NCI-H187 treated with DMSO at 0.1 percent for 48 hours (cell line): ENCODE measurements around the gene TRMT44.
A peak's percentile ranks its signal among the peaks of the same experiment; 100 is the strongest.

Experiments
- DNase-seq: peaks from one replicate; lab custom pipeline; 2025; lab: John Stamatoyannopoulos, UW

TRMT44 gene, protein sequence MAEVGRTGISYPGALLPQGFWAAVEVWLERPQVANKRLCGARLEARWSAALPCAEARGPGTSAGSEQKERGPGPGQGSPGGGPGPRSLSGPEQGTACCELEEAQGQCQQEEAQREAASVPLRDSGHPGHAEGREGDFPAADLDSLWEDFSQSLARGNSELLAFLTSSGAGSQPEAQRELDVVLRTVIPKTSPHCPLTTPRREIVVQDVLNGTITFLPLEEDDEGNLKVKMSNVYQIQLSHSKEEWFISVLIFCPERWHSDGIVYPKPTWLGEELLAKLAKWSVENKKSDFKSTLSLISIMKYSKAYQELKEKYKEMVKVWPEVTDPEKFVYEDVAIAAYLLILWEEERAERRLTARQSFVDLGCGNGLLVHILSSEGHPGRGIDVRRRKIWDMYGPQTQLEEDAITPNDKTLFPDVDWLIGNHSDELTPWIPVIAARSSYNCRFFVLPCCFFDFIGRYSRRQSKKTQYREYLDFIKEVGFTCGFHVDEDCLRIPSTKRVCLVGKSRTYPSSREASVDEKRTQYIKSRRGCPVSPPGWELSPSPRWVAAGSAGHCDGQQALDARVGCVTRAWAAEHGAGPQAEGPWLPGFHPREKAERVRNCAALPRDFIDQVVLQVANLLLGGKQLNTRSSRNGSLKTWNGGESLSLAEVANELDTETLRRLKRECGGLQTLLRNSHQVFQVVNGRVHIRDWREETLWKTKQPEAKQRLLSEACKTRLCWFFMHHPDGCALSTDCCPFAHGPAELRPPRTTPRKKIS

DNA sequence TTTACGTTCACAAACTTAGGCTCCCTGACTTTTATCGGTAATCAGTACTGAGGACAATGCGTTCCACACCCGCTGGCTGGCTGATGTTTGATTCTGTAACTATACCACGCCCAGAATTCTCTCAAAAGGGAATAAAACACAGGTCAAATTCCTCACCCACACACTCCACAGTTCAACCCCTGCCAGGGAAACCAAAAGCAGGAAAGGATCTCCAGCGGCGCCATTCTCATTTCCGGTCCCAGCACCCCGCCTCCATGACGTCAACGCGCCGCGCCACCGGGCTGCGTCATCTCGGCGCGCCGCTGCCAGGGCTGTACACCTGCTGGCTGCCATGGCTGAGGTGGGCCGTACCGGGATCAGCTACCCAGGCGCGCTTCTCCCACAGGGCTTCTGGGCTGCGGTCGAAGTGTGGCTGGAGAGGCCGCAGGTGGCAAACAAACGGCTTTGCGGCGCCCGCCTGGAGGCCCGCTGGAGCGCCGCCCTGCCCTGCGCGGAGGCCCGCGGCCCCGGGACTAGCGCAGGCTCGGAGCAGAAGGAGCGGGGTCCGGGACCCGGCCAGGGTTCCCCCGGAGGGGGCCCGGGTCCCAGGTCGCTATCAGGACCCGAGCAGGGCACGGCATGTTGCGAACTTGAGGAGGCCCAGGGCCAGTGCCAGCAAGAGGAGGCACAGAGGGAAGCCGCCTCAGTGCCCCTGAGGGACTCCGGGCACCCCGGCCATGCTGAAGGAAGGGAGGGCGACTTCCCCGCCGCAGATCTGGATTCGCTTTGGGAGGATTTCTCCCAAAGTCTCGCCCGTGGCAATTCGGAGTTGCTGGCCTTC is at the start of gene TRMT44, which contains the start of gene ACOX3:
TSS of gene TRMT44 (plus strand) at position 286 of the 820 bp plus-strand sequence. CDS start at position 332, 46 bp downstream.
TSS of gene ACOX3 (minus strand) at position 232 of the 820 bp plus-strand sequence. CDS start 24,202 bp downstream, outside the sequence.
- peak; percentile 47 for DNase-seq

DNA sequence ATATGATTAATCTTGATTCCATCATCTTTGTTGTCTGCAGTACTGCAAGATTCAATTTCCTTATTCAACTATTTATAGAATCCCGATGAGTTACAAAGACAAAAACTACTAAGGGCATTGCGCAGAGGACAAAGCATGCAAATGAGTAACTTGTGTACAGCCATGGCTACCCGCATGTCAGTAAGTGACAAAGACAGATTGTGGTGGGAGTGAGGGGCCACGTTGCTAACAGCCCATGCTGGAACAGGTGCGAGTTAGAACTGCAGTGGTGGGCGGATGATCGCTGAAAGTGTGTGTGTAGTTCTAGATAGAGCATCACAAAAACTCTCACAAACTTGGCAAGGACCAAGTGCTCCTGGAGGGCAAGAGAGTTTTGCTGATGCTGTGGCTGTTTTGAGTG is 49.5 kb upstream of the TRMT44 start:
- no peak for DNase-seq

DNA sequence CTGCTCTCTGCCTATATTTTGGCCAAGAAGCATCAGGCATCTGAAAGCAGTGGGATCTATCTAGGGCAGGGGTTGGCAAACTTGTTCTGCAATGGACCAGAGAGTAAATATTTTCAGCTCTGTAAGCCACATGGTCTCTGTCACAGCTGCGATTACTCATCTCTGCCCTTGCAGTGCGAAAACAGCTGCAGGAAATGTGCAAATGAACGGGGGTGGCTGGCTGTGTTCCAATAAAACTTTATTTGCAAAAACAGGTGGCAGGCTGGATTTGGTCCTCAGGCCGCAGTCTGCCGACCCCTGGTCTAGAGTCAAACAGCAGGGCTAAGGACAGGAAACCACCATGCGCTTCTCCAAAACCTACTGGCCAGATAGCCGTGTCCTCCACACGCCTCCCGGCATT is 48.6 kb upstream of the TRMT44 start:
- DNase-seq: no peak

DNA sequence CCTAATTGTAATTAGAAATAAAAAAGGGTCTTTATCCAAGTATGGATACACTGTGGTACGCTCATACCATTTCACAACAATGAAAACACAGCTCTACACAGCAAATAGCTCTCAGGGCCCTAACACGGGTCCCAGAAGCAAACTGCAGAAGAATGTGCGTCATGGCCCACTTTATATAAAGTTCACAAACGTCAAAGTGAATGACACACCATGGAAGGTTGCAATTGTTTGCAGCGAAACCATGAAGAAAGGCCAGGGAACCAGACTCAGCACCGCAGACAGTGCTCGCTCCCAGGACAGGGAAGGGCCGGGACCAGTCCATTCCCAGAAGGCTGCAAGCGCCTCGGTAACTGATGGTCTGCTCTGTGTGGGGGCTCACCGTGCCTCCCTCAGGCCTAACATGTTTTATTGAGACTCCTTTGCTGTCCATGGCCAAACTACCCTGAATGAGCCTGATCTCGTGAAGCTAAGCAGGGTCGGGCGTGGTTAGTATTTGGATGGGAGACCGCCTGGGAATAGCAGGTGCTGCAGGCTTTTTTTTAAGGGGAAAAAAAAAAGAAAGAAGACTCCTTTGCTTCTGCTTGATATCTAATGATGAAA is 47.9 kb upstream of the TRMT44 start:
- no peak for DNase-seq

DNA sequence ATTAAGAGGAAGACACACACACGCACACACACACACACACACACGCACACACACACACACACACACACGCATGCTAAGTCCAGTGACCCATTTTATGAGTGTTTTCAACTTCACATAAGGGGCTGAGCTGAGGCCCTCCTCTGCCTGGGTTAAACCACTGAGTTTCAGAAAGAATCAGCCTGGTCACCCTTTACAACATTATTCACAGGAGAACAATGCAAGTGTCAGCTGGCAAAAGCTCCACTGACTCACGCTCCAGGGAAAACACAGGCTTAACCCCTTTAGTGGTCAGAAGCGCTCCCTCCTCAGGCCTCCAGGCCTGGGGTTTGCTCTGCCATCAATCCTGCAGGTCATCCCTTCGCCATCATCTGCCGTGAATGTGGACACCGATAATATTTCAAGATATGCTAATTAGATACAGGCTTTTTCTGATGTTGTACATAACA is 47.0 kb upstream of the TRMT44 start:
- no peak for DNase-seq

DNA sequence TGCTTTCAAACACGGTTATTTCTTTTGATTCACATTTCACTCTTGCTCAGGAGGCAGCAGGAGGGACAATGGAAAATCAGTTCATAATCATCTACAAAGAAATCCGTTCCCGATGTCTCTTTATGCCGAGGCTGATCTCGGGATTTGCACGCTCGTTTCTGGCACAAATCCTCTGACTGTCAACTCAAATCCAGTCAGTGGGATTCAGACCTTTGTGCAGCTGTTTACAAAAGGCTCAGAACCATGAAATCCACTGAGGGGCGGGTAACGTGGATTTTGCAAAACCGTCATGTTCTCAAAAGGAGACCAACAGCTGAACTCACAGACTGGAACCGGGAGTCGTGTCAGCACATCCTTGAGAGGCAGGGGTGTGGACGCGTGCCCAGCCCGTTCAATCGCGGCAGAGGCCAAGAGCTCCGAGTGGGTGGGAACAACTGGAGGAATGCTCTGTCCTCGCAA is 46.5 kb upstream of the TRMT44 start:
- no peak for DNase-seq

DNA sequence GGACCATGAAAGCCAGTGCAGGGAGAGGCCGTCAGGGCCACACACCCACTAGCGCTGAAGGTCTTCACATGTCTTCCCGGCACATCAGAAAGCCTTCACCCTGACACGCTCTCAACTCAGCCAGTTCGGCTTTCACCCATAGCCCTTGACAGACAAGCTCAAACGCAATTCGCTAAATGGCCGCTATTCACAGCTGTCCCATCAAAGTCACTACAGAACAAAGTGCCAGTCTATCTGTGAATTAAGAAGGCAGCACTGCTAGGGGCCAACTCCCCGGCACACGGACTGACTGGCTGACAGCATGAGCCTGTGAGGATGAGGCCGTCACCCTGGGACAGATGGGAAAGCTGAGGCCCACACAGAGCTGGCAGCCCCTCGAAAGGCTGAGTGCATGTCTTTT is 45.8 kb upstream of the TRMT44 start:
- no peak for DNase-seq

DNA sequence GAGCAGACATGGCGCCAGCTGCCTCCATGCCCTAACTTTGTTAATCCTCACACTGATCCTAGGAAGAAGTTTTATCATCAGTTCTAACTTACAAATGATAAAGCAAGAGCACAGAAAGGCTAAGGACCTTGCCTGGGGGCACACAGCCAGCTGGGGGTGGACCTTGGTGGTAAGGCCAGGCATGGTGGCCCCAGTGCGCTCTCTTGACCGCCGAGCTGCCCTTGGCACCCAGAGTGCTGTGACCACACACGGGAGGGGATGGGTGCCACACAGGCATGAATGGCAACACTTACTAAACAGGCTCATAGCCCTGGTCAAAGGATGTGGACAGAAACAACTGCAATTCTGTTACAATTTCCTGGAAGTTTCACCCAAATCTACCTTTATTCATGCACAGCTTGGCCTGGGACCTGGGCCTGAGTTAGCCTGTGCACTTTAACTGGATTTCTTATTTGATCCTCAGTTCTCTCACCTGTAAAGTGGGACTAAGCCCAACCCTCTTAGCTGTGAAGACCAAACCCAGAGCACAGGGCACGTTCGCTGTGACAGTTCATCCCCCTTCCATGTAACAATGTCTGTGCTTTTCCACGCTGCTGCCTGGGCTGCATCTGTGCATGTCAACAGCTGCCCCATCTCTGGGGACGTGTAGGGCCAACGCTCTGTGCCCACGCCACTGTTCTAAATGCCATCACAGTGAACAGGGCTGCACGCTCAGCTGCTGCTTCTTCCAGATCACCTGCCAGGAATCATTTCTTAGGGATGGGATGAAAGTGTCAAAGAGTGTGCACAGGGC is 44.9 kb upstream of the TRMT44 start:
- no peak for DNase-seq

DNA sequence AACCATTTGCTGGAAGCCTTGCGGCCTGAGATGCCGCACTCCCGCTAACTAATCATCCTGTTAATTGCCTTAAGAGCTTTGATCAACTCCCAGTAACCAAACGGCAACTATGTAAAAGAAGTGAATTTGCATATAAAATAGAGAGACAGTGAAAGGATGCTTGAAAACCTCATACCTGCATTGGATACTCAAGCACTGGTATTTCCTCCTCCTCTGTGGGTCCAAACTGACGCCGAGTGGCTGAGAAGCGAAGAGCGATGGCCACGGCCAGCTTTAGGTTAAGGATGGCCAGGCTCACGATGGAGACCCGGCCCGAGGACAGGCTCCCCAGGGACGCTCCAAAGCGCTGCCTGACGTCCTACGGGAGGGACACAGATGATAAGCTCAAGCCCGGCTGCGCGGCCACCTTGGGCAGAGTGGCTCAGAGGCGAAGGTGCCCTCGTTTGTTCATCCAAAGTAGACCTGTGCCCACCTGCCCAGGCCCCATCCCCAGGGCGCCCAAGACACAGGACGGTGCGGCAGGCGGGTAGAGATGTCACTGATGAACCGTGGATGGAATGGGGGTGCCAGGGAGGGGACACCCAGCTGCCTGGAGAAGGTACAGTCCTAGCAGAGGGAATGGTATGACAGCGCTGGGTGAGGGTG is 43.7 kb upstream of the TRMT44 start:
- DNase-seq: no peak

DNA sequence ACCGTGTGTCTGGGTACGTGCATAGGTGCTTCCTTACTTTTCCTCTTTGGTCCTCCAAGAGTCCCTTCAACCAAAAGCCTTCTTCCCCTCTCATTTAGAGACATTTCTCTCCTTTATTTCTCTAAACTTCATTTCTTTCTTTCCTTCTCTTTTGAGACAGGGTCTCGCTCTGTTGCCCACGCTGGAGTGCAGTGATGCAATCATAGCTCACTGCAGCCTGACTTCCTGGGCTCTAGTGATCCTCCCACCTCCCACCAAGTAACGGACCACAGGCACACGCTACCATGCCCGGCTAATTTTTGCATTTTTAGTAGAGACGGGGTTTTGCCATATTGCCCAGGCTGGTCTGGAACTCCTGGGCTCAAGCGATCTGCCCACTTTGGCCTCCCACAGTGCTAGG is 42.2 kb upstream of the TRMT44 start:
- no peak for DNase-seq

DNA sequence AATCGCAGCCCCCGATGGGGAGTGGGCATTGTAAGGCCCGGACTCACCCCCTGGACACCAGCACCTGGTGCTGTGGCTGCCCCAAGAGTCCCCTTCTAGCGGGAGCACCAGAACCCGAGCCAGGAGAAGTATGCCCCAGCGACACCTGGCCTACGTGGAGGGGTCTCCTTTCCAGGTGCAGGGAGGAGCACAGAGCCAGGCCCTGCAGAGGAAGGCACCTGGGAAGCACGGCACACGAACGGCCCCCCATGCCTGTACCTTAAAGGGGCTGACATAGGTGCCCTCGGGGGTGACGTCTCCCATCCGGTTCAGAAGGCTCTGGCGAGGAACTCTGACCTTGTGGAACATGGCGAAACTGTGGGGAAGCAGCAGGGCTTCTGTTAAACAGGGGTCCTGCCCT is 41.3 kb upstream of the TRMT44 start:
- DNase-seq: no peak

DNA sequence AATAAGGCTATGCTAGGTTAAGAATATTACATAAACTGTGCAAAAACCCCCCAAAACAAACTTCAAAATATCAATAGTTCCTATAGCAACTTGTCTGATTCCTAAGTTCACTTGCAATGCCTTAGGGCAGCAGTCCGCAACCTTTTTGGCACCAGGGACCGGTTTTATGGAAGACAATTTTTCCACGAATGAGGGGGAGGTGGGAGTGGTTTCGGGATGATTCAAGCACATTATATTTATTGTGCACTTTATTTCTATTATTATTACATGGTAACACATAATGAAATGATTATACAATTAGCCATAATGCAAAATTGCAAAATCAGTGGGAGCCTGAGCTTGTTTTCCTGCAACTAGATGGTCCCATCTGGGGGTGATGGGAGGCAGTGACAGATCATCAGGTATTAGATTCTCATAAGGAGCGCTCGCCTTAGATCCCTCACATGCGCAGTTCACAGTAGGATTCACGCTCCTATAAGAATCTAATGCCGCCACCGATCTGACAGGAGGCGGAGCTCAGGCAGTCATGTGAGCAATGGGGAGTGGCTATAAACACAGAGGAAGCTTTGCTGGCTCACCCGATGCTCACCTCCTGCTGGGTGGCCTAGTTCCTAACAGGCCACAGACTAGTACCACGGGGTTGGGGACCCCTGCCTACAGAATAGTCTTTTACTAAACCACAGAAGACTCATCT is 39.8 kb upstream of the TRMT44 start:
- DNase-seq: no peak

DNA sequence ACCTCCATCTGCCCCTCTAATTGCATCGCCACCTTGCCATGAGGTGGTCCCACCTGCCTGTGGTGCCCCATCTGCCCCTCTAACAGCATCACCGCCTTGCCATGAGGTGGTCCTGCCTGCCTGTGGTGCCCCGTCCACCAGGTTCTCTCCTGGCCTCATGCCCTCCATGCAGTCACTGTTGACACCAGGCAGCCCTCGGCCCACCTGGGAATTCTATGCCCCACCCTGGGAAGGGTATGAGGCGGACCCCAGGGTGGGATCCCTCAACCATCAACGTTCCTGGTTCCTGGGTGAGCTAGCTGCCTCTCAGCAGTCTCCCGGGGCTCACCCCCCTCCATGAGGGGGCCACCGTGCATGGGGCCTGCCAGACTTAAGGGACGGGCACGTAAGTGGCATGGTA is 38.9 kb upstream of the TRMT44 start:
- DNase-seq: no peak

DNA sequence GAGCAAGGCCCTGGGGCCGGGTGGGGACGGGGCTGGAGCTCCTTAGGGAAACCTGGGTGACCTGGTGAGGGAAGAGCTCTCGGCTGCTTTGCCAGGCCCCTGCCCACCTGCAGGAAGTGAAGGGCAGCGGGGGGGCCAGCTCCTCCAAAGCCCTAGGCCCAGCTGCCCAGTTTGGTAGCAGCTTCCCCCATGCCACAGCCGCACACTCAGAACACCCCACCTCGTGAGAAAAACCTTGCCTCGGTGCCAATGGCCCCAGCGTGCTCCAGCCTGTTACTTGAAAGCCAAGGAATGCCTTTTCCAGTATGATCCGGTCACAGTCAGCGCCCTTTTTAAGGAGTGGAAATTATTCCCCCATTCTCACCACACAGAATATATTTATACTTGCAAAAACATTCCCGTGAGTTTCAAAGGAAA is 38.4 kb upstream of the TRMT44 start:
- DNase-seq: no peak

DNA sequence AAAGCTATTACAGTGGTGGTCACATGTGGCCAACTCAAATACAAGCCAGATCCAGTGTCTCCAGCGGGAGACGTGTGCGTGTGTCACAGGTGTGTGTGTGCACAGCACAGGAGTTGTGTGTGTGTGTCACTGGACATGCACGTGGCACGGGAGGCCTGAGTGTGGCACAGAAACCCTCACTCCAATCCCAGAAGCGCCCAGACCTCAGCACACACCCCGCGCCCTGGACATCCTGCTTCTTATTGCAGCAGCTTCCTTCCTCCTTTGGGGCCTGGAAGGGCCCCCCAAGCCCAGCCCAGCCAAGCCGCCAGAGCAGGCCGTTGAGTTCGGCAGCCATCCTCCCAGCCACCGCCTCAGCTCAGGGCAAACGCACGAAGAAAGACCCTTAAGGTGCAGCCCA is 37.9 kb upstream of the TRMT44 start:
- no peak for DNase-seq

DNA sequence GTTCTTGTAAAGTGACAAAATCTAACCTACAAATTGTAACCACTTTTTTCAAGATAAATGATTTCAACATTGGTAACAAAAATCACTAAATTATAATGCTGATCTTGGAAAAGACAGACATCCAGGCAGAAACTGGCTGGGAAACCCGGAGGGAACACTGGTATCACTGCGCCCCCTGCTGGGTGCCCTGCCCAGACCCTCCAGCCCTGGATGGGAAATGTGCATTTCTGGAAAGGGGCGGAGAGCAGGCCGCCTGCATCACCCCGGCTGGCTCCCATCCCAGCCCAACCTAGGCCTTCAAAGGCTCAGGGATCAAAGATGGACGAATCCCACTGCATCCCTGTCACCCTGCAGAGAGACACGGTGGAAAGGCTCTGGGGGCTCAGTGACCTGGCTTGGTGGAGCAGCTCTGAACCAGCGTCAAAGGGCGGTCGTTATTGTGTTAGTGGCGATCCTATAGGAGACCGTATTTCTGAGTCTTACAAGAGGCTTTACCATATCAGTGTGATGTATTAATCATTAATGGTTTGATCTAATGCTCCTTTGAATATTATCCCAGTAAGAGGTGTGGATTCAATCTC is 37.3 kb upstream of the TRMT44 start:
- DNase-seq: peak; percentile 9

DNA sequence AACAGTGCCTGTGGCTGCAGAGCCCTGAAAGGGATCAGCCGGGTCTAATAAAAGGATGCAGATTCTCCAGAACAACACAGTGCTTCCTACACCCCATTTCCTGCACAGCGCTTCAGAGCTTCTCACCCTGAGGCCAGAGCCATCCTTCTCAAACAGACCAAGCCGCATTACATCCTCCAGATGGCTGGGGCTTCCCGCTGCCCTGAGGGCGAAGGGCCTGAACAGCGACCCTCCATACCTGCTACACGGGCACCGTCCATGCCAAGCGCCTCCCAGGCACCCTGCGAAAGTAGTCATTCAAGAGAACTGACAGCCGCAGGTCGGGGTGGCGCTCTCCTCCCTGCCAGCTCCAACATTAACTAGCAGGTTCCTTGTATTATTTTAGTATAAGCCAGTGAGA is 36.6 kb upstream of the TRMT44 start:
- DNase-seq: no peak

DNA sequence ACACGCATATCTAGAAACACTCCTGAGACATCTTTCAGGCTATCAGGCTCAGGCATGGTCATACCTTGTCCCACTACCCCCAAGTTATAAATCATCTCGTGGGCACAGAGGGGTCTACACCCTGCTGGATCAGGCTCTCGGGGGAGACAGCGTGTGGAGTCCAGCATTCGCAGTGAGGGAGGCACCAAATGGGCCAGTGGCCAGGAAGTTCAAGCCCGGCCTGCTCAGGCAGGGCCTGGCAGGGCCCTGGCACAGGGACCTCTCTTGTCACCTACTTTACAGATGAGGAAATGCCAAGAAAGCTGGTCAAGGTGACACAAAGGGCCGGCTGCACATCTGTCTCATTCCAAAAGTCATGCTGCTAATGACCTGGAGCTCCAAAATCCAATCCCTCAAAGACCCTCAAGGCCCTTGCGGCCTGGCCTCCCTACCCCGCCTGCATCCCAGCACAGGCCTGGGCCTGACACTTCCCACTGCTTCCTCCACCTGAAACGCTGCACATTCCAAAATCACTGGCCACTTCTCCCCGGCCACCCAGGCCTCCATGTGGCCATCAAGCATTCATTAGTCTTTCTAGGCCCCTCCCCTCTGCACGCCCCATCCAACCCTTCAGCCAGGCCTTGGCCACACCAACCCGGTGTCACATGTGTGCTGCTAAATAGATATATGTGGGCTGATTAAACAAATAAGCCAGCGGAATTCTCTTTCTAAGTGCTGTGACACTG is 35.6 kb upstream of the TRMT44 start:
- no peak for DNase-seq

DNA sequence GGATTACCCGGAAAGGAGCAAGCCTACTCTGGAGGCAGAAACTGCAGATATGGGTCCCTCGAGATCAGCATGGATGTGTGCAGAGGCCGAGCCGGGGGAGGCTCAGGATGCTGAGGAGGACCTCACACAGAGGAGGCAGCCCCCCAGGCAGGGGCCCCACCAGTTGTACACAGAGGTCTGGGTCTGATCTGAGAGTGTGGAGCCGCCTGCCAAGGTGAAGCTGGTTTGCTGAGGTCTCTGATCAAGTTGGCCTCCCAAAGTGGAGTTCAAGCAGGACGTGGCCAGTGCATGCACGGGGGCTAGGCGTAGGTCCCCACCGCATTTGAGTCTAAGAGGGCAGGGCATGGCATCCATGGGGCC is 35.1 kb upstream of the TRMT44 start:
- no peak for DNase-seq
